Stimulated activated effector memory CD8-positive, alpha-beta T cell treated with anti-CD3 and anti-CD28 coated beads, Interleukin-12 subunit alpha, Interleukin-12 subunit beta, amount 100 ng/mL, for 72 hours (primary cell): ENCODE results near the gene TBC1D32.
"Not testable (repeated sequence)": the region's sequence is repeated elsewhere in the genome, so short reads cannot be mapped to it uniquely, and the experiment has no call there.

Experiments
- ATAC-seq: fragments of 150-1000 bp; cut with Tn5 transposase; 2 replicates; pipeline ENCODE4 v1.10.0; 2021
- DNase-seq, 2 donors: peaks; one replicate each; pipeline ENCODE4 v3.0.0; 2021 to 2022; ENCODE audit warnings: low spot score in 2 of 2
- H3K27ac Mint-ChIP-seq: one replicate; pipeline ENCODE4 v1.8.0; 2022; ENCODE audit warnings: mild to moderate bottlenecking, mixed read lengths
- H3K36me3 Mint-ChIP-seq: one replicate; pipeline ENCODE4 v1.8.0; 2022; ENCODE audit warnings: mild to moderate bottlenecking, mixed read lengths
- H3K4me1 Mint-ChIP-seq: one replicate; pipeline ENCODE4 v1.8.0; 2022; ENCODE audit warnings: mixed read lengths
- H3K4me3 Mint-ChIP-seq: one replicate; pipeline ENCODE4 v1.8.0; 2022; ENCODE audit warnings: mild to moderate bottlenecking, mixed read lengths
- H3K9me3 Mint-ChIP-seq: one replicate; pipeline ENCODE4 v1.8.0; 2022; ENCODE audit warnings: mixed read lengths

TBC1D32 gene

GRCh38 chr6:121135425-121135824 lies 198.9 kb downstream of the TBC1D32 start:
- no peak for ATAC-seq
- Mint-ChIP-seq H3K27ac (no peak overlapping the region), H3K4me1 (no peaks in the 10 kb centered on the region), H3K4me3 (no peak overlapping the region), H3K9me3 (no peaks in the 10 kb centered on the region), H3K36me3 (no peaks in the 10 kb centered on the region)
- no peak for DNase-seq

DNA sequence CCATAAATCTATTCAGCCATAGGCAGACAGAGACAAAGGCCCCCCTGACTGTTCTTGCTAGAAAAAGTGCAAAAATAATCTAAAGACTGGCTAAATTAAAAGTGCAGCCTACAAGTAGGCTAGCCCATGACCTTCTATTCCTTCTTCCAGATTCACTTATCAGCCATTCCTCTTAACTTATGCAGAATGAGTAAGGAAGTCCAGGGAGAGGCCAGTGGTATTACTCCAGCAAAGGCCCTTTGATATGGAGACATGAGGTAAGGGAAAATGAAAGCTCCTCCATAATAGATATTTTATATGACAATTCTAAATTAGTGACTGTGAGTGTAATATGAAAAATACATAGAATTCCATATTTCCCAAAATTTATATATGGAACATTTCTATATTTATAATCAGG lies 199.4 kb downstream of the TBC1D32 start:
- Mint-ChIP-seq H3K4me3 (no peak overlapping the region), H3K36me3 (no peaks in the 10 kb centered on the region), H3K4me1 (no peaks in the 10 kb centered on the region), H3K27ac (no peak overlapping the region), H3K9me3 (no peaks in the 10 kb centered on the region)
- ATAC-seq (no peak), DNase-seq (no peak)

DNA sequence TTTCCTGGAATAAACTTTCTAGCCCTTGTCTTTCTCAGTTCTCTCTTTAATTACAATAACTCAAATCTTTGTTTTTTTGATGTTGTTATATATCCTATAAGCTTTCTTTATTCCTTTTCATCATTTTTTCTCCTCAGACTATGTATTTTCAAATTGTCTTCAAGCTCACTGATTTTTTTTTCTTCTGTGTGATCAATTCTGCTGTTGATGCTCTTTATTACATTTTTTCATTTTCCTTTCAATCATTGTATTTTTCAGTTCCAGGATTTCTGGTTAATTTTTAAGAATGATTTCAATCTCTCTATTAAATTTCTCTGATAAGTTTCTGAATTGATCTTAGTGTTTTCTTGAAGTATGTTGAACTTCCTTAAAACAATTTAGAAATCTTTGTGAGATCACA lies 209.7 kb downstream of the TBC1D32 start:
- no peak for DNase-seq
- Mint-ChIP-seq H3K4me3 (no peak overlapping the region), H3K36me3 (no peaks in the 10 kb centered on the region), H3K4me1 (no peaks in the 10 kb centered on the region), H3K27ac (no peak overlapping the region), H3K9me3 (peaks cover 11% of the 10 kb centered on the region)
- ATAC-seq, result no peak

DNA sequence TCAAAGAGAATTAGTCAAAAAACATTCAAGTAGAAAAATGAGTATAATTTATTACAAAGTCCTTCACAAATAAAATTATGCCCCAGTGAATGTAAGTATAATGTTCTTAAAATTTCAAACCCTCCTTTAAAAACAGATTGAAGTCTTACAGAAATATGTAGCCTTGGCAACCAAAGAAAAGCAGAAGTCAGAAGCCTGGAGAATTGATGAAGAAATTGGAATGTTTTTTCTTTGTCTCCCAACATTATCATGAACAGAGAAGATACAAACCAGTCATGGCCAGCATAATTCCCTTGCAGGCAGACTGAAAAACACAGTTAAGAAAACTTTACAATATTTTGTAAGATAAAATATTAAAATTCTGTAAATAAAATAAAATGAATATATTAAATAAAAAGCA lies 221.9 kb downstream of the TBC1D32 start:
- no peak for ATAC-seq
- no peaks in the 10 kb centered on the region for H3K36me3 Mint-ChIP-seq
- H3K4me1 Mint-ChIP-seq, result no peaks in the 10 kb centered on the region
- no peak overlapping the region for H3K27ac Mint-ChIP-seq
- no peak for DNase-seq
- no peaks in the 10 kb centered on the region for H3K9me3 Mint-ChIP-seq
- H3K4me3 Mint-ChIP-seq, result no peak overlapping the region

GRCh38 chr6:121110733-121111132 lies 223.5 kb downstream of the TBC1D32 start:
- no peak for DNase-seq
- no peak overlapping the region for H3K27ac Mint-ChIP-seq
- no peaks in the 10 kb centered on the region for H3K36me3 Mint-ChIP-seq
- no peaks in the 10 kb centered on the region for H3K9me3 Mint-ChIP-seq
- no peak overlapping the region for H3K4me3 Mint-ChIP-seq
- ATAC-seq, result no peak
- no peaks in the 10 kb centered on the region for H3K4me1 Mint-ChIP-seq

DNA sequence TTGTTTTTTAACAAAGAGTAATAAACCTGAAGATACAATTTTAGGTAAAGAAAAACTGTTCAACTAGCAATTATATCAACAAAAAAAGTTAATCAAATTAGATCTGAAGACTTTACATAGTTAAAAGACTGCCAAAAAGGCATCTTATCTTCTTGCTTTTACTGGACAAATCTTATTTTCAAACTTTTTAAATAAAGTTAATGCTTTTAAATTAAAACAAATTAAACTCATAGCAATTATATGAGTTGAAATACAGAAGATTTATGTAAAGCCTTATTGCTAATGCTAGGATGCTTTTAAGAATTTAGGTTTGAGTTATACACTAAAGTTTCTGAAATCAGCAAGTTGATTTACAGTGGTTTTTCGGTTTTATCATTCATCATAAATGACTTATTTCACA lies 227.3 kb downstream of the TBC1D32 start:
- DNase-seq, result no peak
- Mint-ChIP-seq H3K4me3 (no peak overlapping the region), H3K4me1 (no peaks in the 10 kb centered on the region), H3K27ac (no peak overlapping the region), H3K36me3 (no peaks in the 10 kb centered on the region), H3K9me3 (peaks cover under 1% of the 10 kb centered on the region)
- ATAC-seq, result no peak

DNA sequence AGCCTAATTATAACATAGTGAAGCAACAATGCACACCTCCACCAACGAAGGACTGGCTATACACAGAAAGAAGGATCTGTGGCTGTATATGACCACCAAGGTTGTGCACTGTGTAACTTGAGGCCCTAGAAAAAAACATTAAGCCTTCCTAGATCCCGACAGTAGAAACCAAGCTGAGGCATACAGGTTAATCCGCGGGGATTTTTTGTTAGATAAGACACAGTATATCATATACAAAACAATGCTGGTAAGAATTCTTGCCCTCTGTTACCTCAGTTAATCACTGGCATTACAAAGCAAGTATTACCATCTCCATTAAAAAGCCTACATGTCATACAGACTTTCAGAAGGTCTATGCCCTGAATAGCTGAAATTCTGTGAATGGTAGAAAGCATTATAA lies 228.8 kb downstream of the TBC1D32 start:
- Mint-ChIP-seq H3K4me3 (no peak overlapping the region), H3K27ac (no peak overlapping the region), H3K4me1 (no peaks in the 10 kb centered on the region), H3K9me3 (peaks cover 3% of the 10 kb centered on the region), H3K36me3 (no peaks in the 10 kb centered on the region)
- DNase-seq, result no peak
- ATAC-seq, result no peak

GRCh38 chr6:121093928-121094327 lies 240.4 kb downstream of the TBC1D32 start:
- Mint-ChIP-seq H3K9me3 (peaks cover 3% of the 10 kb centered on the region), H3K4me3 (no peak overlapping the region), H3K36me3 (no peaks in the 10 kb centered on the region), H3K27ac (no peak overlapping the region), H3K4me1 (no peaks in the 10 kb centered on the region)
- DNase-seq (no peak), ATAC-seq (no peak)

DNA sequence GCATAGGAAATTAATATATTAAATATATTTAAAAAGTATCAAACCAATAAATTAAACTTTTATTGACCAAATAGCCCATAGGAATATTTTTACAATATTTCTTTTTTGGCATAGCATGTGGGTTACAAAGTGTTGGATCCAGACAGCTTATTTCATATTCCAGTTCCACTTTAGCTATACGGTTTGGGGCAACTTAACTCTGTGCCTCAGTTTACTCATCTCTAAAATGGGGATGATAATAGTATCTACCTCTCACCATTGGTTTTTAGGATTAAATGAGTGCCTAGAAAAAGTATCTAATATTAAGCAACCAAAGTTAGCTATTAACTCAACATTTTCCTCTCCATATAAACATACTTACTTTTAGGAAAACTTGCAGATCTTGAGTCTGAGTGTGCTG lies 243.8 kb downstream of the TBC1D32 start:
- no peaks in the 10 kb centered on the region for H3K36me3 Mint-ChIP-seq
- no peaks in the 10 kb centered on the region for H3K4me1 Mint-ChIP-seq
- ATAC-seq (no peak), DNase-seq (no peak)
- H3K9me3 Mint-ChIP-seq, result no peaks in the 10 kb centered on the region
- no peak overlapping the region for H3K27ac Mint-ChIP-seq
- no peak overlapping the region for H3K4me3 Mint-ChIP-seq

DNA sequence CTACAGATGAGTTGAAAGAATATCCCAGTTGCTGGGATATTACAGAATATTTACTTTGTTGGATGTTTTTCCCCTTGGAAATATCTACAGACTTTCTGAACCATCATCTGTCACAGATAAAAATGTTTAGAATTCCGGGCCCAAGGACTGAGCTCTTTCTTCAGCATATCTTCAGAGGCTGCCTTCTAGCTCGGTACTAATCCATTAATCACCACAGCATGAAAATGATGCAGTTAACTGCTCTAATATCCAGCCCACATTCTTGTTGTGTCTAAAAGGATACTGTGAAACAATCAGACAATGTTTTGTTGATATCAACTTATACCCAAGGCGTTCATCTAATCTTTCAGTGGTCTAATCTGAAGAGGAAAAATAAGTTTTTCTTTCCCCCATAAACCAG lies 247.4 kb downstream of the TBC1D32 start:
- Mint-ChIP-seq H3K9me3 (no peaks in the 10 kb centered on the region), H3K27ac (no peak overlapping the region), H3K4me3 (no peak overlapping the region), H3K36me3 (no peaks in the 10 kb centered on the region), H3K4me1 (no peaks in the 10 kb centered on the region)
- DNase-seq, result no peak
- no peak for ATAC-seq

DNA sequence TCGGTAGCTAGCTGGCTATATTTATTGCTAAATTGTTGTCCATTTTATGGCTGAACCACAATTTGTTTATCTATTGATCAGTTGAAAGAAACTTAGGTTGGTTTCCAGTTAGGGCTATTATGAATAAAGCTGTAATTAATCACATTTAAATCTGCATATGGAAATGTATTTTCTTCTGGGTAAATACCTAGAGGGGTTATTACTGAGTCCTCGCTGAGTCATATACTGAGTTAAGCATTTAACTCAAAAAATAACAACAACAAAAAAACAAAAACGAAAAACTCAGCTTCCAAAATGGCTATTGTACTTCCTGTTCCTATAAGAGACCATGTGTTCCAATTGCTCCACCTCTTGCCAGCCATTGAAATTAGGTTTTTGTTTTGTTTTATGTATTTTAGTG lies 258.2 kb downstream of the TBC1D32 start:
- DNase-seq (no peak), ATAC-seq (no peak)
- Mint-ChIP-seq H3K4me3 (no peak overlapping the region), H3K4me1 (no peaks in the 10 kb centered on the region), H3K27ac (no peak overlapping the region), H3K9me3 (no peaks in the 10 kb centered on the region), H3K36me3 (no peaks in the 10 kb centered on the region)

- H3K9me3 Mint-ChIP-seq, H3K4me1 Mint-ChIP-seq, H3K4me3 Mint-ChIP-seq, H3K36me3 Mint-ChIP-seq, ATAC-seq, DNase-seq, H3K27ac Mint-ChIP-seq: not testable (repeated sequence)
These were observed 265.5 kb downstream of the TBC1D32 start for GRCh38 chr6:121068749-121069148.

DNA sequence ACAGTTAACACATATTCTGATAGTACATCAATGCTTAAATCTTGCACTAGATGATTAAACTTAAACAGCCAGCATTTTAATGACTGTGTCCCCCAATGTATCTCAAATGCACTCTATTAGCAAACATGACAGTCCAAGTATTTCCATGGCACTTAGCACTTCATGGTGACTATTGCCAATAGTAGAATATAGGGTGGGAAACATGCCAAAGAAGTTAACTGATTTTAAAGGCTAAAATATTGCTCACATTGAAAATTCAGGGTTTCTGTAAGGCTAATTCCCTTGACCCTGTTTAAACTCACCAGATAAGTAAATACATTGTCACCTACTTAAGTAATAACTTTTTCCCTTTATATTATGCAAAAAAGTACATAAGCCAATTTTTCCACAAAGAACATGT lies 266.9 kb downstream of the TBC1D32 start:
- ATAC-seq (no peak), DNase-seq (no peak)
- Mint-ChIP-seq H3K4me3 (no peak overlapping the region), H3K4me1 (no peaks in the 10 kb centered on the region), H3K27ac (no peak overlapping the region), H3K36me3 (no peaks in the 10 kb centered on the region), H3K9me3 (peaks cover 8% of the 10 kb centered on the region)

- Mint-ChIP-seq H3K9me3 (peaks cover 9% of the 10 kb centered on the region), H3K27ac (no peak overlapping the region), H3K4me3 (no peak overlapping the region), H3K36me3 (no peaks in the 10 kb centered on the region), H3K4me1 (no peaks in the 10 kb centered on the region)
- no peak for DNase-seq
- no peak for ATAC-seq
These were observed 269.9 kb downstream of the TBC1D32 start for GRCh38 chr6:121064345-121064744.

- H3K4me3 Mint-ChIP-seq, result no peak overlapping the region
- DNase-seq (no peak), ATAC-seq (no peak)
- peaks cover 5% of the 10 kb centered on the region for H3K4me1 Mint-ChIP-seq
- H3K36me3 Mint-ChIP-seq, result no peaks in the 10 kb centered on the region
- H3K9me3 Mint-ChIP-seq, result no peaks in the 10 kb centered on the region
- no peak overlapping the region for H3K27ac Mint-ChIP-seq
These were observed 278.6 kb downstream of the TBC1D32 start for GRCh38 chr6:121055572-121056163.

DNA sequence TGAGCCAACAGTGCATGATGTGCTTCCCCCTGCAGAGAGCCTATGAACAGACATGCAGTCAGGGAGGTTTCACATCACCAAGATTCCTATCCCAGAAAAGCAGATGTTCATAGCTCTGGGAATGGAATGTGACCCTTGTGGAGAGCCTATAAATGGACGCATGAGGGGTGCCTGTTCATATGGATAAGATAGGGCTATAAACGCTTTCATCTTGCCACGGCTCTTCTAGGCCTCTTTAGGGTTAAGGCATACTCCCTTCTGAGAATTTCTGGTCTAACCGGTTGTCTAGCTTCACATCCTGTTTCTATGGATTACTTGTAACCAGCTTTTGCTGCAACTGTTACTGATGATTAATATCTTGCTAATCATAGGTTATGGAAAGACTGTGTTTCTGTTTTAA lies 285.7 kb downstream of the TBC1D32 start:
- not testable (repeated sequence) for H3K4me1 Mint-ChIP-seq, ATAC-seq, H3K9me3 Mint-ChIP-seq, H3K36me3 Mint-ChIP-seq, H3K27ac Mint-ChIP-seq, H3K4me3 Mint-ChIP-seq, DNase-seq

- not testable (repeated sequence) for ATAC-seq, H3K4me1 Mint-ChIP-seq, H3K36me3 Mint-ChIP-seq, H3K27ac Mint-ChIP-seq, H3K9me3 Mint-ChIP-seq, H3K4me3 Mint-ChIP-seq, DNase-seq
These were observed 289.4 kb downstream of the TBC1D32 start for GRCh38 chr6:121044905-121045304.
